ENCODE measurements around the gene COPB1. TPM values are rescaled to one million over a fixed set of nuclear protein-coding genes. Genes with fewer than 3 reads are reported as not detected.

COPB1 gene
- total and polyA plus RNA-seq, 2 of the 13 experiments (the other 11 are each of a cell fraction or from before 2014, with no cell fraction given) = 114 to 195 TPM

GRCh38 chr11:14519917-14520746, 20.5 kb upstream of the COPB1 start, which contains the start of gene PSMA1 (continued):
- TF ChIP-seq POLR2AphosphoS2 (IDR thresholded peaks at IDR 0.05; ENCODE audit: low read depth, low read length) = peak; percentile 96
- peak; percentile 60; the same call in 1 of the 2 replicates for TF ChIP-seq E2F5 (CRISPR knock-in tag; conservative IDR thresholded peaks at IDR 0.05)
- TF ChIP-seq TMF1 (CRISPR knock-in tag; IDR thresholded peaks at IDR 0.05; ENCODE audit: low read depth) = peak; percentile 59; the same call in 1 of the 2 replicates
- TF ChIP-seq FLYWCH1 (CRISPR knock-in tag; IDR thresholded peaks at IDR 0.05) = no peak
- 0 out of 2 replicates have a peak, but pooled peaks have one; percentile 5 for TF ChIP-seq ONECUT2 (CRISPR knock-in tag; IDR thresholded peaks at IDR 0.05)
- no peak for TF ChIP-seq FOXP1 (IDR thresholded peaks at IDR 0.05)
- TF ChIP-seq FOXP1 (CRISPR knock-in tag; IDR thresholded peaks at IDR 0.05) = no peak
- TF ChIP-seq DNMT3B (CRISPR knock-in tag; conservative IDR thresholded peaks at IDR 0.05) = peak; percentile 56; the same call in 1 of the 2 replicates

- POLR2A ChIA-PET = interaction anchor here (1.6 to 1.8 kb wide), 3 partner anchors 19 to 125 kb away, joined by 4 to 17 read pairs (median 7); partner anchors contain the start of genes COPB1 and PDE3B
- ATAC-seq = peak; percentile 19; the same call in 2 of the 3 replicates
These were observed 19.9 kb upstream of the COPB1 start for GRCh38 chr11:14519597-14519916.

More at GRCh38 chr11:14519597-14519916, 19.9 kb upstream of the COPB1 start:
- Histone ChIP-seq H3K4me1 (ENCODE audit: insufficient read depth, low read length) (peaks cover 16% of the 10 kb centered on the region), H3K9me3 (ENCODE audit: low read length) (no peaks in the 10 kb centered on the region), H3K36me3 (replicated peaks in 1 of 2; ENCODE audit: control insufficient read depth in 1 of 2, insufficient read depth in 2 of 2, low read length in 2 of 2) (peaks cover 2 to 22% of the 10 kb centered on the region in 2 experiments; a peak in 4 of 5 replicates), H3K4me3 (replicated peaks in 1 of 3; ENCODE audit: insufficient read depth in 1 of 3, low read depth in 2 of 3, low read length in 3 of 3) (peak overlapping the region; percentile 75 to 89 (median 87)), H3K27ac (ENCODE audit: extremely low read length, insufficient read depth, low read length) (peak overlapping the region; percentile 90), H3K4me2 (ENCODE audit: low read depth, low read length) (peak overlapping the region; percentile 88), H3K27me3 (ENCODE audit: control insufficient read depth in 1 of 2, insufficient read depth in 2 of 2, low read length in 2 of 2) (no peaks in the 10 kb centered on the region; a peak in 1 of 5 replicates), H4K20me1 (ENCODE audit: insufficient read depth, low read length) (no peaks in the 10 kb centered on the region), H3K79me2 (ENCODE audit: insufficient read depth, low read length) (peaks cover 32% of the 10 kb centered on the region), H2AFZ (ENCODE audit: low read length) (peak overlapping the region; percentile 4), H3K9ac (ENCODE audit: insufficient read depth, low read depth, low read length) (peak overlapping the region; percentile 90)
- BruUV-seq (replicated peaks) = no TSS peak
- TF ChIP-seq REST (IDR thresholded peaks at IDR 0.05; ENCODE audit: borderline replicate concordance in 1 of 2, low read depth in 1 of 2, low read length in 2 of 2) (peak in 1 of 2 experiments; percentile 7; a peak in 1 of 4 replicates), PBX3 (CRISPR knock-in tag; IDR thresholded peaks at IDR 0.05; ENCODE audit: borderline replicate concordance) (0 out of 2 replicates have a peak, but pooled peaks have one; percentile 9), SKI (IDR thresholded peaks at IDR 0.05; ENCODE audit: partially characterized antibody) (peak; percentile 22), ARNTL (CRISPR knock-in tag; IDR thresholded peaks at IDR 0.05) (0 out of 2 replicates have a peak, but pooled peaks have one; percentile 4), BCL6 (CRISPR knock-in tag; IDR thresholded peaks at IDR 0.05) (peak; percentile 88), TOPORS (CRISPR knock-in tag; IDR thresholded peaks at IDR 0.05) (no peak)
- in situ Hi-C loops (cut with HindIII; ENCODE audit: extremely low pct_ligation_motif_present, low pct_unique_long_range_greater_than_20kb) (no loop called here), intact Hi-C loops (cut with micrococcal nuclease; ENCODE audit: unreplicated experiment) (no loop called here)
- CTCF ChIA-PET (ENCODE audit: low intra/inter-chr PET ratio, low total read pairs) = no interaction called here
- no peak for FAIRE-seq
- no peak for DNase-seq (ENCODE audit: low spot score)
- under 1% methylated on average over 9 of the region's 10 CpGs for WGBS (ENCODE audit: low lambda C conversion rate)
